AG04449 (cell line): ENCODE data around the gene EXOSC9.

Source experiments
- CTCF ChIA-PET: fragments of 350-600 bp; formaldehyde crosslinking; extraction: SDS; loops from one replicate; lab custom pipeline; 2021; ENCODE audit warnings: antibody characterized with exemption; lab: Yijun Ruan, JAX
- POLR2A ChIA-PET: fragments of 400-600, 350-600 bp; formaldehyde crosslinking; extraction: SDS; loops from one replicate; lab custom pipeline; 2020; ENCODE audit warnings: antibody characterized with exemption, inconsistent platforms; lab: Yijun Ruan, JAX
- DNase-seq: peaks from one replicate; pipeline ENCODE4 v3.0.0-alpha.2; 2010; ENCODE audit warnings: low read depth, low spot score
- H3K4me3 ChIP-seq: 2 replicates; pipeline ENCODE4 v1.5.1; 2011; ENCODE audit warnings: low read depth, mild to moderate bottlenecking, control low read depth, low read length
- CTCF ChIP-seq: IDR thresholded peaks from one replicate; pipeline ENCODE4 v1.5.1; 2011; ENCODE audit warnings: mild to moderate bottlenecking, moderate library complexity, low read length, control low read depth, inconsistent platforms; ENCODE audit not compliant: insufficient read depth; ENCODE audit errors: missing control alignments

The EXOSC9 gene

GRCh38 chr4:121823505-121824170 is 22.5 kb downstream of the EXOSC9 start, which contains the start of gene CCNA2:
TSS of gene CCNA2 (minus strand) at chr4:121823883. CDS start at chr4:121823628, 255 bp downstream.
- POLR2A ChIA-PET, result interaction anchor here (1.5 kb wide), 1 partner anchor 23 kb away, joined by 3 read pairs; the partner anchor contains the start of gene EXOSC9
- DNase-seq, result peak; percentile 82
- peak within 1 kb of the TSS; percentile 84 for H3K4me3 ChIP-seq
- CTCF ChIA-PET, result interaction anchor here (1.1 to 1.5 kb wide), 6 partner anchors 13 to 453 kb away, joined by 3 to 7 read pairs (median 3); no protein-coding TSS in a partner anchor
- no peak for TF ChIP-seq CTCF

GRCh38 chr4:121824171-121824527 is 23.0 kb downstream of the EXOSC9 start:
- POLR2A ChIA-PET, result interaction anchor here (1.5 kb wide), 1 partner anchor 23 kb away, joined by 3 read pairs; the partner anchor contains the start of gene EXOSC9
- CTCF ChIA-PET, result interaction anchor here (1.1 to 1.5 kb wide), 4 partner anchors 12 to 453 kb away, joined by 3 to 7 read pairs (median 4); no protein-coding TSS in a partner anchor

GRCh38 chr4:121824950-121825349 is 23.8 kb downstream of the EXOSC9 start:
- H3K4me3 ChIP-seq, result no peak overlapping the region
- CTCF ChIA-PET, result interaction anchor here (1.4 to 1.5 kb wide), 3 partner anchors 11 to 454 kb away, joined by 3 to 7 read pairs (median 5); no protein-coding TSS in a partner anchor
- no peak for DNase-seq
- POLR2A ChIA-PET, result no interaction called here
- TF ChIP-seq CTCF, result no peak

More at GRCh38 chr4:121824171-121824527, 23.0 kb downstream of the EXOSC9 start:
- peak overlapping the region; percentile 84 for H3K4me3 ChIP-seq
- TF ChIP-seq CTCF, result no peak
- DNase-seq, result no peak

- no peak for TF ChIP-seq CTCF
- ChIA-PET CTCF (interaction anchor here (1.2 to 1.4 kb wide), 2 partner anchors 9 to 750 kb away, joined by 3 to 5 read pairs; no protein-coding TSS in a partner anchor), POLR2A (interaction anchor here (0.7 kb wide), 1 partner anchor 160 kb away, joined by 3 read pairs; no protein-coding TSS in a partner anchor)
- no peak for DNase-seq
- H3K4me3 ChIP-seq, result no peak overlapping the region
Observed at GRCh38 chr4:121827853-121828252, 26.7 kb downstream of the EXOSC9 start.

GRCh38 chr4:121829511-121829910 is 28.4 kb downstream of the EXOSC9 start:
- DNase-seq, result no peak
- no peak overlapping the region for H3K4me3 ChIP-seq
- CTCF ChIA-PET, result no interaction called here
- POLR2A ChIA-PET, result no interaction called here
- TF ChIP-seq CTCF, result no peak

DNA sequence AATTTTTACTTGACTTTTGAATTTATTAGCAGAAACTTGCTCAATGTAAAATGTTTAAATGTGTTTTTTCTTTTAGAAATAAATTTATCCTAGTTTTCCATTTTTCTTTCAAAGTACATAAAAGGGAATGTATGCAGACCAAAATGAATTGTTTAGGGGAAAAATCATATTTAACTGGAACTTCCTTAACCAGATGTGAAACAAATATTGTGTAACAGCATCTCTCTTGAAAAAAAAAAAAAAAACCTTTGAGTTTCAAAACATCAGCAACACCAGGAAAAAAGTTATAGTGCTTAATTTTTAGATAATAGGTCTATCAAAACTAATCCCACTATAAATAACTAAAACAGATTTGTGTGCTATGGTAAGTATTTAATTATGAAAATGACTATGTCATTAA is 37.0 kb downstream of the EXOSC9 start:
- ChIA-PET POLR2A (no interaction called here), CTCF (no interaction called here)
- DNase-seq, result no peak
- H3K4me3 ChIP-seq, result no peak overlapping the region
- TF ChIP-seq CTCF, result no peak
